ENCODE results near the gene LUM.

- no peak for TF ChIP-seq HDAC2 (IDR thresholded peaks at IDR 0.05)
- TF ChIP-seq CTCF (IDR thresholded peaks at IDR 0.05) = no peak
These were observed 53.7 kb downstream of the LUM start, which contains the start of gene KERA for GRCh38 chr12:91057368-91058165.
